HG03439 (cell line): ENCODE results near the gene GABBR2.
"Not testable (repeated sequence)": the region's sequence is repeated elsewhere in the genome, so short reads cannot be mapped to it uniquely, and the experiment has no call there.

Experiments used
- ATAC-seq: cut with Tn5 transposase; IDR thresholded peaks from one replicate; pipeline ENCODE4 v1.9.1; 2021; ENCODE audit warnings: mild to moderate bottlenecking, moderate library complexity; ENCODE audit not compliant: unreplicated experiment

GABBR2 gene

GRCh38 chr9:98599566-98600216, 109.0 kb downstream of the GABBR2 start:
- ATAC-seq, result no peak

- ATAC-seq, result no peak
Observed at GRCh38 chr9:98598861-98599260, 109.9 kb downstream of the GABBR2 start.

- ATAC-seq, result no peak
Observed at GRCh38 chr9:98597236-98597771, 111.4 kb downstream of the GABBR2 start.

GRCh38 chr9:98596486-98596885, 112.2 kb downstream of the GABBR2 start:
- ATAC-seq, result no peak

- no peak for ATAC-seq
Observed at GRCh38 chr9:98594546-98595160, 114.1 kb downstream of the GABBR2 start.

GRCh38 chr9:98593354-98594253, 115.1 kb downstream of the GABBR2 start:
- ATAC-seq, result no peak

GRCh38 chr9:98591696-98592095, 117.0 kb downstream of the GABBR2 start:
- no peak for ATAC-seq

GRCh38 chr9:98590101-98590500, 118.6 kb downstream of the GABBR2 start:
- ATAC-seq, result no peak

GRCh38 chr9:98589102-98589501, 119.6 kb downstream of the GABBR2 start:
- no peak for ATAC-seq

- not testable (repeated sequence) for ATAC-seq
Observed at GRCh38 chr9:98584853-98585438, 123.8 kb downstream of the GABBR2 start.

GRCh38 chr9:98584059-98584458, 124.7 kb downstream of the GABBR2 start:
- no peak for ATAC-seq

- ATAC-seq, result no peak
Observed at GRCh38 chr9:98583417-98583816, 125.3 kb downstream of the GABBR2 start.

GRCh38 chr9:98580956-98581355, 127.8 kb downstream of the GABBR2 start:
- no peak for ATAC-seq

- ATAC-seq, result no peak
Observed at GRCh38 chr9:98579700-98580099, 129.0 kb downstream of the GABBR2 start.

GRCh38 chr9:98577446-98577845, 131.3 kb downstream of the GABBR2 start:
- no peak for ATAC-seq

- ATAC-seq, result no peak
Observed at GRCh38 chr9:98576859-98577258, 131.9 kb downstream of the GABBR2 start.

GRCh38 chr9:98576354-98576753, 132.4 kb downstream of the GABBR2 start:
- no peak for ATAC-seq

GRCh38 chr9:98575379-98576346, 133.1 kb downstream of the GABBR2 start:
- ATAC-seq, result peak; percentile 82

- ATAC-seq, result no peak
Observed at GRCh38 chr9:98573749-98574278, 134.9 kb downstream of the GABBR2 start.

GRCh38 chr9:98572796-98573195, 135.9 kb downstream of the GABBR2 start:
- ATAC-seq, result no peak
